ENCODE measurements around the gene SMOC2.

SMOC2 gene

DNA sequence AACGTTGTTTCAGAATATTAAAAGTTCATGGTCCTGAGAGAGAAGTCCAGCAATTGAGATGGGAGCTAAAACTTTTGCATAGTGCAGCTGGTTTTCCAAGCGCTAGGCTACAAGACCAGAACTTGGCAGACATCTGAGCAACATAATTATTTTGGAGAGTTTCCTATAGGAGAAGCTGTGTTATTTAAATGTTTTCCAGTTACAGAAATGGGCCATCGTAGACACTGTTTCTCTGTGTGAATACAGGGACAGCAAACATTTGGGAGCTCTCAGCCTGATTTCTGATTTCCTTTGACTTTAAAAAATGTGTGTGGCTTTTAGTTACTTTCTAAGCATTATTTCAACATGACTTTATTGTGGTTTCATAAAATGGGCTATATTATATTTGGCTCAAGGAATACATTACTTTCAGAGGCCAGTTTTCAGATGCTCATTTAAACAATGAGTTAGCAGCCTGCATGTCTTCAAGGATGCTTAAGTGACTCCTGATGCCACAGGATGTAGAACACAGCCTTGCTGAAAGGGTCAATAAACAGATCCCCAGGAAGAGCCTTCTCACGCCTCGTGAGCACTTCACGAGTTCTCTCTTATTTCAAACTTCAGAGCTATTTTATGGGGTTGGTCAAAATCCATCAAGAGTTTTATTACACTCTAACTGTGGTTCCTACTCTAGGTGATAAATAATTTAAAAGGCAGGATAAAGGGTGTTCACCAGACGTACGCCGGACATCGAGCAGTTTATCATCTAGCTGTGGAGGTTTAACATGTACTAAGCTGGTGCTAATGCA lies 193.8 kb downstream of the SMOC2 start:
- no peak for DNase-seq

DNA sequence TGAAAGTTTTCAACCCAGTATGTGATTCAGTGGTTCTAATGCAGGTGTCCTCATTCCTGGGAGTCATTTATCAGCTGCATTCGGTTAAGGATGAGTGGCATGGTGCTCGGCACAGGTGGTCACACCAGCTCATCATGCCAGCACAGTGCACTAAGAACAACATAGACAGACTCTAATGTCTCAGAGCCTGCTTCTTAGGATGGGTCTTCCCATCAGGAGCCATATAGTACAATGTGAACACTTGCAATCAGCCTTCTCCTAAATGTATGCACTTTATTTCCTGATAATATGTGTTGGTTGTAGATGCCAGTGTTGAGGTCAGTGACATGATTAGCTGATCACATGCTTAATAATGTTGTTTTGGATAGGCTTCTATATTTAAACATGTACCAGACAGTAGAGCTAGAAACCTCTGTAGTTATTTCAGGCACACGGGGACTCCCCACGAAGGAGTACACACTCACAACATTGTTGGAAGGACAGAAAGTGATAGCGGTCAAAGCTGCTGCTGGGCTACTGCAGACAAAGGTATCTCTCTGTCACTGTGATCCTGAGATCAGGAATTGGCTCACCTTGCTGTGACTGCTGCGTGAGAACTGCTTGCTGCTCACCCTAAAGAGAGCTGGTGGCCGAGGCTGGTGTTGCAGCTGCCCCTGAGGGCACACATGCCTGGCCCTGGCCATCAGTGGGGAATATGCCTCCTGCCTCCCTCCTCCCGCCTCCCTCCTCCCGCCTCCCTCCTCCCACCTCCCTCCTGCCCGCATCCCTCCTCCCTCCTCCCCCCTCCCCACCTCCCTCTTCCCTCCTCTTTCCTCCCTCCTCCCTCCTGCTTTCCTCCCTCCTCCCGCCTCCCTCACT lies 195.4 kb downstream of the SMOC2 start:
- DNase-seq = no peak

DNA sequence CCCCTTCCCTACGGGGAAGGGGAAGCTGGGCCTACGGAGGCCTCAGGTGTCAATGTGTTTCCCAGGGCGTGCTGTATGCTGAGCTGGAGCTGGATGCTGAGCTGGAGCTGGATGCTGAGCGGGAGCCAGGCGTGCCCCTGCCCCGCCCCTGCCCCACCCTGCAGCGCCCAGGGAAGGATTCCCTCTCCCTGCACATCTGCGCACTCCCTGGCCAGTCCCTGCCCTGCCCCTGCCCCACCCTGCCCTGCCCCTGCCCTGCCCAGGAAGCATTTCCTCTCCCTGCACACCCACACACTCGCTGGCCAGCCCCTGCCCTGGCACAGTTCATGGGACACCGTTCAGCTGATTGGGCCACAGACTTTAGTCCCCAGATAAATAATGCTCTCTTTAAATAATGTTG lies 196.8 kb downstream of the SMOC2 start:
- no peak for DNase-seq

DNA sequence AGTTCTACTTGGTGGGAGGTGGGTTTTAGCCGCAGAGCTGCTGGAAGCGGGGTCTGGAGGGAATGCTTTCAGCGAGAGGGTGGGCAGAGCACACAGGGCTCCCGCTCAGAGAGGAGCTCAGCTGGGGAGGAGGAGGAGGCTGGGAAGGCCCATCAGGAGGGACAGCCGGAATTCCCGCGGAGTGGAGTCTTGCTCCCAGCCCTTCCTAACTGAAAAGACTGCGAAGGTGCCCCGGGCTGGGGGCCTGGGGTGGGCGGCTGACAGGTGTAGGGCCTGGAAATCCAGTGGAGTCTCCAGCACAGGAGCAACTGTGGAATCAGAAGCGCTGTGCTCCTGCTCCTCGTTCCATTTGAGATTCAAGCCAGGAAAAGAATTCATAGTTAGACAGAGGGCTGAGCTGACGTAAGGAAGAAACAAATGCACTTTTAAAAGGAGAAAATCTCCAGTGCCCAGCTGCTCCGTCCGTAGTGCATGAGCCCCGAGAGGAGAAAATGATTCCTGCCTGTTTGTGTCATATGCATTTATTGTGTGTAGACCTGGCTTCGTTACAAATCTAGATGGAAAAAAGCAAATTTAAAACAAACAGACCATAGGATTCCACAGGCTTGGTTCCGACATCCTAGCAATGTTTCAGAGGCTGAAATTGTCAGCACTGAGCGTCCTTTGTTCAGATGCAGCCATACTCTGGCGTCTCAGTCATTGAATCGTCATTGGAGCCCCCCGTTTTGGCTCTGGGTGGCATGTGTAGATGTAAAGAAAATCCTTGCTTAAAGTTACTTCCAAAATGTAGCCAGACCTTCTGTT lies 197.7 kb downstream of the SMOC2 start:
- no peak for DNase-seq

DNA sequence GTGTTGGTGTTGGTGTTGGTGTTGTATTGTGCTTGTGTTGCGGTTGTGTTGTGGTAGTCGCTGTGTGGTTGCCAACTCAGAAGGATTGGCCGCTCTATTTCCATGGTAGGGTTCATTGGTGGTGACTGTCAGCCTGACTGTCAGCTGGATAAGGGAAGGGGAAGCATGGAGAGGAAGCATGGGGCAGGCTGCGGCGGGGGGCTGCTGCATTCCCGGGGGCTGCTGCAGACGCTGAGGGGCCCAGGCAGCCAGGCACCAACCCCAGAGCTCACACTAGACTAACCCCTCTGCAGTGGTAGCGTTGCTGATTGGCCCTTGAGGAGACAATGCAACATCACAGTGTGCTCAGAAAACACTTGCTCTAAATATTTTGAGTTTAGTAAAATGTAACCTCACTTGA lies 199.2 kb downstream of the SMOC2 start:
- no peak for DNase-seq

DNA sequence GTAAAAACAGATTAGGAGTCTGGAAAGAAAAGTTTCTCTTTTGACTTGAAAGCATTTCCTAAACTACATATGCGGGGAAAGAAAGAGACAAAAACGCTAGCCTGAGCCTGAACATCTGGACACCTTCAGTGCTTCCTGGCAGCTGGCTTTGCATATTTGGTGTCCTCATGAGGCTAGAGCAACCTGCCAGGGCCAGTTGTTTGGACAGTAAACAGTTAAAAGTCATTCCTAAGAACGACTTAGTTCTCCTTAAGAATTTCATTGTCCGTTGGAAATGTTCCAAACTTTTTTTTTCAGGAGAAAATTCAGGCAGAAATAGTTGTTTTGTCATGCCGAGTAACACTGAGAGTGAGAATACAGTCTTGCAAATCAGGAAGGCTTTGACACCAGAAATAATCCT lies 199.8 kb downstream of the SMOC2 start:
- no peak for DNase-seq

DNA sequence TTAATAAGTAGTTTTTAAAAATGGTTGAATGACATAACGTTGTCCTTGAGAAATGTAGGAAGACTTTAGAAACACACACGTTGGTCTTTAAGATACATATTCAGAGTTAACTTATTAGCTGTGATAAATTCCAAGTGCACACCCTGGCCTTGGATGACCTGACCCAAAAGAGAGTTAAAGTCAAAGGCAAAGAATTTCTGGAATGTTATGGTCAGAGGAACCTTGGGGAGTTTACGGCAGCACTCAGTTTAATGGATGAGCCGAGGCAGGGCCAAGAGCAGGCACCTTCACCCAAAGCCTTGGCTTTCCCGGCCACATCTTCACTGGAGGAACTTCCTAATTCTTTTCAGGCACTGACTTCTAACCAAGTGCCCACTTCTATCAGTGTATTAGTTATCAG lies 200.5 kb downstream of the SMOC2 start:
- no peak for DNase-seq

DNA sequence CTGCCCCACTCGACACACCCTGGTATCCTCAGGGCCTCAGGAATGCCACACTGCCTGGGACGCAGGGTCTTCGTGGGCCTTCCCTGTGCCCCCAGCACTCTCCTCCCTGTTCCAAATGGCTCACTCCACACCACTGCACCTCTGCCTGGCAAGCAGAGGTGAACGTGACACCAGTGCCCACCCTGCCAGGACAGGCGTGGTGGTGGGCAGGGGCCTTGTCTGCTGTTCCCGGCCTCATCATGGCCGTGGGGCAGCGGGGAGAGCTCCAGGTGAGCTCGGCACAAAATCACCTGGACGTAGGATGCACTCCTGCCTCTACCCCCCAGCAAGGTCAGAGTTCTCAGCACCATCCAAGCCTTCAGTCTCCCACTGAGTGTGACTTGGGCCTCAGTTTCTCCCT lies 202.4 kb downstream of the SMOC2 start:
- DNase-seq = no peak

DNA sequence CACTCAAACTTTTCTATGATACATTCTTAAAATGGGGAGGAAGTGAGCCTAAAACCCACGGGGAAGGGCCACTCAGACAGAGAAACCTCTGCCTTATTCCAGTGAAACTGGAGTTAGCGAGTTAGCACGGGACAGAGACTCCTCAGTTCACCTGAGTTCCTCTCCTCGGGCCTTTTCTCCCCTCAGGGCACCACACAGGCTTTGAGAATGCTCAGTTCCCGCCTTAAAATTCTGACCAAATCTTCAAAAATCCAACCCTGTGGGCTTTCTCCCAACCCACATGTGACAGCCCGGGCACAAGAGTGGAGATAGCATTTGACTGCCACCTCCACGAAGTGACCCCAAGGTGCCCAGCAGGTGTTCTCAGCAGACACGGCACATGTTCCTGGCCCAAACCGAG lies 204.3 kb downstream of the SMOC2 start:
- no peak for DNase-seq

DNA sequence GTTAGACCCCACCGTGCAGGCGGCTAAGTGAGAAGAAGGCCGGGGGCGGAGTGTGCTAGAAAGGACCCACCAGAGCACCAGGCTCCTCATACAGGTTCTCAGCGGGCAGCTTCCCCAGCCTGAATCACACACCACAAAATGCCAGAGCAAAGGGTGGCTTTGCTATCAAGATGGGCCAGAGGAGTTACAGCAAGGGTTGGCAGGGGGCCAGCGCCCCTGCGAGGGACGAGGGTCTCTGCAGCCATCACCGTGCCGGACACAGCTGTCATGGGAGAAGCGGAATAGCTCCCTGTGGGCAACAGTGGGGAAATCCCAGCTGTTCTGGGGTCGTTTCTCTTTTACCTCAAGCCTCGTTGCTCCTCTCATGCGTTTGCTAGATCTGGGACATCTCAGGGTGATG lies 206.3 kb downstream of the SMOC2 start:
- no peak for DNase-seq

DNA sequence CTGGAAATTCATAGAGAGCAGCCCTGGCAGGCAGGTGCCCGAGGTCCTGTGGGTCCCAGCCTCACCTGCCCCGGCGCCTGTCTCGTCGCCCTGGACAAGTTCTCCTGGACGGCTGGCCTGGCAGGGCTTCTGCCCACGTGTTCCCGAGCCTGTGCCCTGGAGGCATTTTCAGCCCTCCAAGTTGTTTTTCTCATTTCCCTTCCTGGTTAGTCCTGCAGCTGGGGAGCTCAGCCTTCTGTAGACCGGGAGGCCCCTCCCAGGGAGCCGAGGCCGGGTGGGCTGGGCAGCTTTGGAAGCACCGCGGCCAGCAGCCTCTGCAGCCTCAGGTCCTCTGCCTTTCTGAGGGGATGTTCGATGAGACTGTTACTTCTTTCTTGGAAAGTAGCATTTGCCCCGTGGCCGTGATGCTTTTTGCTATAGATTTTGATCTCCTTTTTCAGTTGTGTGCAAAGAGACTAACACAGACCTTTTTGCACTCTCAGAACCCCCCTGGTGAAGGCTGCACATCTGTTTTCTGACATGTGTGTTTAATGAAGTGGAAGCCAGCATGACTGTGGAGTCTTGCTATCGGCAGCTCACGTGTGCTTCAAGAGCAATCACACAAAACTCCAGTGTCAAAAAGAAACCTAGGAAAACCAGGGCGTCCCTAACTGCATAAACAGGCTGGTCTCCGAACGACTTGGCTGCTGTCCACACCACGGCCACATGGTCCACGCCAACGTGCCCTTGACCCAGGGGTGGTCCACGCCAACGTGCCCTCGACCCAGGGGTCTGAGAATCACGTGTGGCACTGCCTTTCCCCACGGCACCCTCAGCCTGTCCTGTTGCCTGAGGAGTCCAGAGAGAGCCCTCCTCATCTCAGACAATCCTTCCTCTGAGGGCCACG lies 207.5 kb downstream of the SMOC2 start:
- DNase-seq = no peak

DNA sequence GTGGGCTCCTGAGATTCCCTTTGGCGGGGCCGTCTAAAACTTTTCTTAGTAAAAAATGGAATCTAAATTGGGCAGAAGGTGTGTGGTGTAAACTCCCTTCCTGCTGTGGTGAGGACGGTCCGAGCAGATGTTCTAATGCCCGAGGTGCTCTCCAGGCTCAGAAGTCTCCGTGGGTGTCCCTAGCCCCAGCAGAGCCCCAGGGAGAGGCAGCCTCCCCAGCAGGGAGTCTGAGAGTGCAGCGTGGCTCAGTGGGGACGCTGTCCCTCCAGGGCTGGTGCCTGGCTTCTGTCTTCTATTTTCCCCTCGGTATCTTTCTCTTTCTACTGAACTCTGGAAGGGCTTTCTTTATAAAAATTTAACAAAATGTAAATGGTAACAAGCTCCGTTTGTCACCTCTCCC lies 208.2 kb downstream of the SMOC2 start:
- no peak for DNase-seq

DNA sequence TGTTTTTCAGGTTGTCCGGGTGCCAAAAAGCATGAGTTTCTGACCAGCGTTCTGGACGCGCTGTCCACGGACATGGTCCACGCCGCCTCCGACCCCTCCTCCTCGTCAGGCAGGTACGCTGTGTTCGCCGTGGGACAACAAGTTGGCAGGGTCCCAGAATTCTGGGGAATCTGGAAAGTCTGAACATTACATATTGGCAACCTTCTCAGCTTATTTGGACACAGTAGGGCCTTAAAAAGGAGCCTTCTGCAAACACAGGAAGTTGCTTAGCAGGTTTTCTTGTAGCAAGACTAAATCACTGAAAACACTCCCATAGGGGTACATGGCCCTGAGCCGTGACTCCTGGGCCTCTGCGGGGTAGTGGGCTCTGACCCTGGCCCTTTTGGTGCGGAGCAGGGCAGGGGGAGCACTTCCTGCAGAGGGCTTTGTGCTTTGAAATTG lies 209.7 kb downstream of the SMOC2 start:
- no peak for DNase-seq

DNA sequence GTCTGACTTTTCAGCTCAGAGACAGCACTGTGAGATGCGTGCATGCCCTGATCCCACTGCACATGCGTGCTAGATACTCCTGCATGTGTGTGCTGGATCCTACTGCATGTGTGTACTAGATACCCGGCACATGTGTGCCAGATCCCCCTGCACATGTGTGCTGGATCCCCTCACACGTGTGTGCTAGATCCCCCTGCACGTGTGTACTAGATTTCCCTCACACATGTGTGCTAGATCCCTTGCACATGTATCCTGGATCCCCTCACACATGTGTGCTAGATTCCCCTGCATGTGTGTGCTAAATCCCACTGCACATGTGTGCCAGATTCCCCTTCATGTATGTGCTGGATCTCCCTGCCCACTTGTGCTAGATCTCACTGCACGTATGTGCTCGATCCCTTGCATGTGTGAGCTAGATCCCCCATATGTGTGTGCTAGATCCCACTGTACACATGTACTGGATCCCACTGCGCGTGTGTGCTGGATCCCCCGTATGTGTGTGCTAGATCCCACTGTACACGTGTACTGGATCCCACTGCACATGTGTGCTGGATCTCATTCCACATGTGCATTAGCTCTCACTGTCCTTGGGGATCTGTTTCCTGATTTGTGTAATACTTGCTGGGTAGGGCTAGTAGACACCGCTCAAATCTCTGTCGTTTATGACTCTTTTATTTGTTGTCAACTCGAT lies 214.6 kb downstream of the SMOC2 start:
- no peak for DNase-seq

DNA sequence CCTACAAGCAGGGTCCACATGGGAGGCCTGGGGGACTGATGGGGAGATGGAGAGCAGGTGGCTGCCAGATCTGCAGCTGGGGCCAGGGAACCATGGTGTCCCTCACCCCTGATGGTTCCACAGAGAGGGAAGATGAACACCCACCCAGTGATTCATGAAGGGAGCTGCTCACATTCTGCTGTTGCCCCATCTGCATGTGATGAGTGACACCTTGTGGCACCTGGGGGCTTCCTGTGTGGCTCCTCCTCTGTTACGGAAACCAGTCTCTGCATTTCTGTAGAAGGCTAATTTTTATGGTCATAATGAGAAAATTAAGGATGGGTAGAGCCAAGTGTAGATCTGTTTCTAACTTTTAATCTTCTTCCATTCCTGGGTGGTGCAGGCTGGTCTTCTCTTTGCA lies 217.1 kb downstream of the SMOC2 start:
- no peak for DNase-seq

DNA sequence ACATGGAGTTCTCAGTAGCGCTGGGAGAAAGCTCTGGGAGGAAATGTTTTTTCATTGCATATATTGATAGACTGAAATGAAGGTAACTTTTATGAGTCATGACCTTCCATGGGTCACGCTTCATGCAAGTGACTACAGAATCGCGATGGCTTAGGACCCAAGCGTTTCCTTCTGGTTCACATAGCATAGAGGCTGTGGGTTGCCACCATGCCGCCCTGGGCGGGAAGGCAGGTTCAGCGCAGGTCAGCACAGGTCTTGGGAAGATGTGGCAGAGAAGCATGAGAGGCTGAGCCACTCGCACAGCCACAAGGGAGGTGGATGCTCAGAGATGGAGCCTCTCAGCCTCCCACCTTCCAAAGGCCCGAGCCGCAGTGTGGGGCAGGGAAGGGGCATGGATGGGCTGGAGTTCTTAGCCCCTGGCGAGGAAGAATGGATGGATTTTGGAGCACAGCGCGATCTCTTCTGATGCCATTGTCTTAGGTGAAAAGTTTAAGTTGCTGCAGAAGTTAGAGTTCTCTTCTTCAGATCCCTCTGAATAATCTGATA lies 219.5 kb downstream of the SMOC2 start:
- no peak for DNase-seq

DNA sequence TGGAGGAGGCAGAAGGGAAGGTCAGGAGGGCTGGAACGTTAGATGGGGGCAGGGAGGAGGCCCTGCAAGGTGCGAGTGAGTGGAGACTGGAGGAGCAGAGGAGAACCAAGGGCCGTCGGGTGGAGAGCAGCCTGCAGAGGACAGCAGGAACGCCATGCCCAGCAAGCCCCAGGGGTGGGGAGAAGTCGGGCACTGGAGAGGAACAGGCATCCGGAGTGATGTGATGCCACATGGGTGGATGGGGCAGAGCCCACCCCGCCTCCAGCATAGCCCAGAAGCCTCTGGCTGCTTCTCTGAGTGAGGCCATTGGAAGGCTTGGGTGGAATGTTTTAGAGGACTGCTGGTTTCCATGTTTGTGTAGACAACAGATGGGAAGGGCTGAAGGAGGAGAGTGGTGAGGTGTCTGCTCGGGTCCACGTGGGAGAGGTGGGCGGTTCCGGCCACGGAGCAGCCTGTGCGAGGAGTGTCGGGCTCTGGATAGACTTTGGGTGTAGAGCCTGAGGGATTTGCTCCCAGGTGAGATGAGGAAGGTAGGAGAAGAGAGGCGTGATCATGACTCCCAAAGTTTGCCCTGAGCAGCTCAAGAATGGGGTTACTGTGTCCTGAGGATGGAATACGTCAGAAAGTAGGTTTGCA lies 221.4 kb downstream of the SMOC2 start:
- no peak for DNase-seq

DNA sequence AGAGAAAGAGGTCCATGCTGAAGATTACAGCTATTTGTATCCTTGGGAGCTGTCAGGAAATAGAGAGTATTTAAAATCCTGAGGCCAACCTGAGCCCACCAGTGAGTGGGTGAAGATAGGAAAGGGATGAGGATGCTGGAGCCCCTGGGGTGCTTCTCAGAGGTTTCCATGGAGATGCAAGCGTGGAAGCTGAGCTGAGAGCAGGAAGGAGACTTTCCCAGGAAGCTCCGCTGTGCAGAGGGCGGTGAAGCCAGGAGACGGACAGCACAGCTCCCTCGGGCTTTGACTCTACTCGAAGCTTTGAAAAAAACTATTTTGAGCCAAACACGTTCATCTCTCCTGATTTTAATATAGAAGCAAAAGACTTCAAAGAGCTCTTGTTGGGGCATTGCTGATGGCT lies 222.1 kb downstream of the SMOC2 start:
- DNase-seq = no peak

DNA sequence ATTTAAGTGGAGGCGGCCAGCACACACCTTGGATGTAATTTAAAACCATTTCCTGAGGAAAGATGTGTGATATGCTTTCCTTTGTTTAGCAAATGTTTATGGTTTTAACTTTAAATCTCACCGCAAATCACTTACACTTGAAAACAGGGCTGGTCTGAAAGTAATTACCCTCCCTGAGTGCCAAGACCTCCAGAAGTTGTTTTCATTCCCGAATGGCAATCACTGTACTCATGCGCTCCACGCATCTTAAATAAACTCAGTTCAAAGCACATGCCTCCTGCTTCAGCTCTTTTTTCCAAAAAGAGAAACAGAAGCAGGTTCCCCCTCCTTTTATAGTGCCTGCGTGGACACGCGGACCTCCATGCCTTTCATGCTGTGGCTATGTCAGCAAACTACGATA lies 224.0 kb downstream of the SMOC2 start:
- DNase-seq = no peak

DNA sequence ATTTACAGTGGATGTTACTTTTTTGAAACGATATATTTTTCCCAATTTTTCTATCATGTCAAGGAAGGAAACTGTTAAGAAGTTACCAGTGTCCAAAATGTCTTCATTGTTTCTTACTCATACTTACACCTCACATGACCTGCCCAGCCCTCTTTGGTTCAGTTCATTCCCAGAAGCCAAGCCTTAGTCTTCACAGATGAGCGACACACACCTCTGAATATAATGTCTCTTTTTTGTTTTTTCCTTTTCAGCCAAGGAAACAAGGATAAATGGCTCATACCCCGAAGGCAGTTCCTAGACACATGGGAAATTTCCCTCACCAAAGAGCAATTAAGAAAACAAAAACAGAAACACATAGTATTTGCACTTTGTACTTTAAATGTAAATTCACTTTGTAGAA lies 225.2 kb downstream of the SMOC2 start:
- DNase-seq = no peak
